ENCODE data around the gene SRCIN1.

GRCh38 chr17:38596651-38597050 is 9.1 kb downstream of the SRCIN1 start:
- TF ChIP-seq CTCF (IDR thresholded peaks at IDR 0.05; ENCODE audit: low read depth, low read length, poor library complexity, severe bottlenecking): no peak
- TF ChIP-seq EZH2phosphoT487 (IDR thresholded peaks at IDR 0.05; ENCODE audit: borderline replicate concordance, low read length): no peak

Measured in DOHH2 (cell line).